HepG2 (cell line): Measurements from ENCODE around the gene HRH3.

ENCODE experiments used
- FOSL1 ChIP-seq: sonication (generic); formaldehyde crosslinking; IDR thresholded peaks from 2 replicates; pipeline ENCODE4 v1.9.0; 2021; ENCODE audit warnings: missing genetic modification reagents, borderline replicate concordance
- NR2F2 ChIP-seq: IDR thresholded peaks from 2 replicates; pipeline ENCODE4 v1.6.1; 2012; ENCODE audit warnings: low read depth, inconsistent platforms, borderline replicate concordance
- RAD21 ChIP-seq: fragments of 450-650 bp; formaldehyde crosslinking; IDR thresholded peaks from 2 replicates; pipeline ENCODE4 v1.5.0; 2020; ENCODE audit warnings: mild to moderate bottlenecking
- TBP ChIP-seq: sonication (generic); formaldehyde crosslinking; IDR thresholded peaks from 2 replicates; pipeline ENCODE4 v1.5.0; 2020; ENCODE audit warnings: missing genetic modification reagents
- ZNF207 ChIP-seq: fragments of 450-650 bp; IDR thresholded peaks from 2 replicates; pipeline ENCODE4 v1.6.1; 2016; ENCODE audit warnings: antibody characterized with exemption, borderline replicate concordance
- ZNF562 ChIP-seq: sonication (generic); formaldehyde crosslinking; IDR thresholded peaks from 2 replicates; pipeline ENCODE4 v1.8.0; 2022; ENCODE audit warnings: missing genetic modification reagents, borderline replicate concordance
- TF ChIP-seq, protein P1 (sequence below): sonication (generic); formaldehyde crosslinking; IDR thresholded peaks from 2 replicates; pipeline ENCODE4 v1.5.0; 2020; ENCODE audit warnings: mild to moderate bottlenecking, missing genetic modification reagents, moderate library complexity

DNA sequence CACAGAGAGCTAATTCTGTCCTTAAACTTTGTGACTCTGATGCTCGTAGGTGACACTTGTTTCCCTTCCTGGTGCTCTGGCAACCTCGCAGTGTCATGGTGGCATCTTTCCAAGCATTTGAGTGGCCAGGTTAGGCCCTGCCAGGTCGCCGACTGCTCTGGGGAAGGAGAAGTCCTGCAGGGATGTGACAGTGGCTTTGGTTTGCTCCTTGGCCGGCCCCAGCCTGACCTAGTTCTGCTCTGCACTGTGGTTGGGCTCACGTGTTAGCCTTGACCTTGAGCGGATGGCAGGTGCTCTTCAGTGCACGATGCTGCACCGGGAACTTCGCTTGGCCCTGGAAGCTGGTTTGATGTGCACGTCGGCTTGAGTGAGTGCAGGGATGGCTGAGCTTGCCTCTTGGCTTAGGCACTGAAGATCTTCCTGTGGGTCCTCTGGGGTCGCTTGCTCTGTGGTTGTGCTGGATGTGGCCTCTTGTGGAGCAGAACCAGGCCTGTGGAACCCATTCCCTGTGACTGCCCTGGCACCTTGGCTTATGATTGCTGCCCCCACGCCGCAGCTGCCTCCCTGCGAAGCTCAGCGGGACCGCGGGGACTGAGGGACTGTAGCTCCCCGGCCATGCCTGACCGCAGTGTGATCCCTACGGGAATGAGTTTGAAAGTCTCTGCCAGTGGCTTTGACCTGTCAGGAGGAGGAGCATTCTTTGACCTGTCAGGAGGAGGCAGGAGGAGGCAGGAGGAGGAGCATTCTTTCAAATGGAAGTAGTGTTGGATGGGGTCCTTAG is 27.0 kb upstream of the HRH3 start:
- TF ChIP-seq, protein P1, sequence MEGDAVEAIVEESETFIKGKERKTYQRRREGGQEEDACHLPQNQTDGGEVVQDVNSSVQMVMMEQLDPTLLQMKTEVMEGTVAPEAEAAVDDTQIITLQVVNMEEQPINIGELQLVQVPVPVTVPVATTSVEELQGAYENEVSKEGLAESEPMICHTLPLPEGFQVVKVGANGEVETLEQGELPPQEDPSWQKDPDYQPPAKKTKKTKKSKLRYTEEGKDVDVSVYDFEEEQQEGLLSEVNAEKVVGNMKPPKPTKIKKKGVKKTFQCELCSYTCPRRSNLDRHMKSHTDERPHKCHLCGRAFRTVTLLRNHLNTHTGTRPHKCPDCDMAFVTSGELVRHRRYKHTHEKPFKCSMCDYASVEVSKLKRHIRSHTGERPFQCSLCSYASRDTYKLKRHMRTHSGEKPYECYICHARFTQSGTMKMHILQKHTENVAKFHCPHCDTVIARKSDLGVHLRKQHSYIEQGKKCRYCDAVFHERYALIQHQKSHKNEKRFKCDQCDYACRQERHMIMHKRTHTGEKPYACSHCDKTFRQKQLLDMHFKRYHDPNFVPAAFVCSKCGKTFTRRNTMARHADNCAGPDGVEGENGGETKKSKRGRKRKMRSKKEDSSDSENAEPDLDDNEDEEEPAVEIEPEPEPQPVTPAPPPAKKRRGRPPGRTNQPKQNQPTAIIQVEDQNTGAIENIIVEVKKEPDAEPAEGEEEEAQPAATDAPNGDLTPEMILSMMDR (CRISPR knock-in tag): 0 out of 2 replicates have a peak, but pooled peaks have one; percentile 9
- TF ChIP-seq ZNF207: no peak
- TF ChIP-seq NR2F2: no peak
- TF ChIP-seq TBP (CRISPR knock-in tag): no peak
- TF ChIP-seq RAD21 (CRISPR knock-in tag): no peak
- TF ChIP-seq ZNF562 (CRISPR knock-in tag): no peak
- no peak for TF ChIP-seq FOSL1 (CRISPR knock-in tag)
